Measurements from ENCODE around the gene SLC25A13. TPM values are rescaled to one million over a fixed set of nuclear protein-coding genes. Genes with fewer than 3 reads are reported as not detected.
"Not testable (repeated sequence)": the region's sequence is repeated elsewhere in the genome, so short reads cannot be mapped to it uniquely, and the experiment has no call there.

SLC25A13 gene
- total RNA-seq, 2 donors from 2014 or later = 94.3 to 114 TPM

- no peaks in the 10 kb centered on the region for H3K36me3 ChIP-seq (ENCODE audit: control insufficient read depth, insufficient read depth, low read length)
- Mint-ChIP-seq H3K9me3 (peaks cover 9% of the 10 kb centered on the region), H3K36me3 (ENCODE audit: low read depth) (no peaks in the 10 kb centered on the region), H3K4me3 (no peak overlapping the region), H3K27me3 (ENCODE audit: insufficient read depth) (no peaks in the 10 kb centered on the region), H3K4me1 (peaks cover 4% of the 10 kb centered on the region), H3K27ac (no peak overlapping the region)
- no peak for TF ChIP-seq CTCF (conservative IDR thresholded peaks at IDR 0.05)
- no peaks in the 10 kb centered on the region for H3K4me1 ChIP-seq (ENCODE audit: control insufficient read depth, insufficient read depth, low read length)
- H3K27ac ChIP-seq (ENCODE audit: low read depth, low read length) = no peak overlapping the region
- H3K9me3 ChIP-seq (ENCODE audit: control insufficient read depth, low read length) = peaks cover 8% of the 10 kb centered on the region
- H3K27me3 ChIP-seq (ENCODE audit: control insufficient read depth, insufficient read depth, low read length, poor library complexity, severe bottlenecking) = no peaks in the 10 kb centered on the region
- no peak overlapping the region for H3K9ac ChIP-seq (ENCODE audit: extremely low read depth, low read length, poor library complexity, severe bottlenecking)
- no peak overlapping the region for H3K4me3 ChIP-seq (ENCODE audit: low read length)
- 100% methylated on average over 2 of the region's 2 CpGs for WGBS, 2 experiments (ENCODE audit: insufficient coverage in 1 of 2, insufficient read length in 1 of 2)
- DNase-seq = no peak
Observed at GRCh38 chr7:96359876-96360275, 38.0 kb upstream of the SLC25A13 start.

DNA sequence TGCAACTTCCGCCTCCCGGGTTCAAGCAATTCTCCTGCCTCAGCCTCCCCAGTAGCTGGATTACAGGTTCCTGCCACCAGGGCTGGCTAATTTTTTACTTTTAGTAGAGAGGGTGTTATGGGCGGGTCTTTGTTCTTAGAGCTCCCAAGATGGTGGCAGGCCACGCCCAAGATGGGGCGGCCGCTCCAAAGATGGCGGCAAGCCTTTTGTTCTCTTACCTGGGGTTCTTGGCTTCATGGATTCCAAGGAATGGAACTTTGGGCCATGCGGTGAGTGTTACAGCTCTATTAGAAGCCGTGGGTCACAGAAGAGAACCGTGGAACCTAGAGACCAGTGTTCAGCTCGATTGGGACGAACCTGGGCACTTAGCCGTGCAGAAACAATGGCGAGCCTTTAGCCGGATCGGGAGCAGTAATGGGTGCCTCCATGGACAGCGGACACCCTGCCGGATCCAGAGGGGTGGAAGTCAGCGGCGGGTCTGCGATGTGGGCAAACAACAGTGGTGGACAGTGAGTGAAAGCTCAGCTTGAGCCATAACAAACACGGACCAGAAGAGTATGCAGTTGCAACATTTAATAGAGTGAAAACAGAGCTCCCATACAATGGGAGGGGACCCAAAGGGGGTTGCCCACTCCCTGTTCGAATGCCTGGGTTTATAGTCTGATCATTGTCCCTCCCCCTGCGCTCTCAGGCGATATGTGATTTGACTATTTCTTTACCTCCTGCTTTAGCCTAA is 36.5 kb upstream of the SLC25A13 start:
- H3K27me3 ChIP-seq (ENCODE audit: control insufficient read depth, insufficient read depth, low read length, poor library complexity, severe bottlenecking); H3K27ac ChIP-seq (ENCODE audit: low read depth, low read length); H3K9me3 Mint-ChIP-seq; DNase-seq; H3K27ac Mint-ChIP-seq; H3K4me1 Mint-ChIP-seq; H3K27me3 Mint-ChIP-seq (ENCODE audit: insufficient read depth); H3K36me3 ChIP-seq (ENCODE audit: control insufficient read depth, insufficient read depth, low read length); H3K4me3 Mint-ChIP-seq; H3K9me3 ChIP-seq (ENCODE audit: control insufficient read depth, low read length); H3K4me3 ChIP-seq (ENCODE audit: low read length); H3K9ac ChIP-seq (ENCODE audit: extremely low read depth, low read length, poor library complexity, severe bottlenecking); H3K36me3 Mint-ChIP-seq (ENCODE audit: low read depth); H3K4me1 ChIP-seq (ENCODE audit: control insufficient read depth, insufficient read depth, low read length): not testable (repeated sequence)
- WGBS, 2 experiments (ENCODE audit: insufficient coverage in 1 of 2, insufficient read length in 1 of 2) = 91 to 95% methylated on average over 16 to 25 of the region's 25 CpGs

GRCh38 chr7:96355990-96356506 is 34.1 kb upstream of the SLC25A13 start:
- Histone ChIP-seq H3K27me3 (ENCODE audit: control insufficient read depth, insufficient read depth, low read length, poor library complexity, severe bottlenecking) (no peaks in the 10 kb centered on the region), H3K27ac (ENCODE audit: low read depth, low read length) (no peak overlapping the region), H3K9me3 (ENCODE audit: control insufficient read depth, low read length) (peaks cover 11% of the 10 kb centered on the region), H3K36me3 (ENCODE audit: control insufficient read depth, insufficient read depth, low read length) (no peaks in the 10 kb centered on the region), H3K4me3 (ENCODE audit: low read length) (no peak overlapping the region), H3K9ac (ENCODE audit: extremely low read depth, low read length, poor library complexity, severe bottlenecking) (no peak overlapping the region), H3K4me1 (ENCODE audit: control insufficient read depth, insufficient read depth, low read length) (peaks cover 3% of the 10 kb centered on the region)
- no peak overlapping the region for H3K4me3 Mint-ChIP-seq
- peaks cover 10% of the 10 kb centered on the region for H3K4me1 Mint-ChIP-seq
- no peaks in the 10 kb centered on the region for H3K27me3 Mint-ChIP-seq (ENCODE audit: insufficient read depth)
- no peaks in the 10 kb centered on the region for H3K36me3 Mint-ChIP-seq (ENCODE audit: low read depth)
- peak overlapping the region; percentile 18 for H3K27ac Mint-ChIP-seq
- TF ChIP-seq CTCF (conservative IDR thresholded peaks at IDR 0.05) = no peak
- H3K9me3 Mint-ChIP-seq = peaks cover 5% of the 10 kb centered on the region
- no peak for DNase-seq
- 60% methylated on average over 2 of the region's 2 CpGs; no CpG with 5 or more reads in 1 of the 2 experiments for WGBS, 2 experiments (ENCODE audit: insufficient coverage in 1 of 2, insufficient read length in 1 of 2)

All from endodermal cell (in vitro differentiated cells).